GM18858 (cell line): Measurements from ENCODE around the gene KRTAP10-12.

Source experiments
- ATAC-seq: cut with Tn5 transposase; IDR thresholded peaks from one replicate; pipeline ENCODE4 v1.9.1; 2021; ENCODE audit not compliant: unreplicated experiment

Gene KRTAP10-12

DNA sequence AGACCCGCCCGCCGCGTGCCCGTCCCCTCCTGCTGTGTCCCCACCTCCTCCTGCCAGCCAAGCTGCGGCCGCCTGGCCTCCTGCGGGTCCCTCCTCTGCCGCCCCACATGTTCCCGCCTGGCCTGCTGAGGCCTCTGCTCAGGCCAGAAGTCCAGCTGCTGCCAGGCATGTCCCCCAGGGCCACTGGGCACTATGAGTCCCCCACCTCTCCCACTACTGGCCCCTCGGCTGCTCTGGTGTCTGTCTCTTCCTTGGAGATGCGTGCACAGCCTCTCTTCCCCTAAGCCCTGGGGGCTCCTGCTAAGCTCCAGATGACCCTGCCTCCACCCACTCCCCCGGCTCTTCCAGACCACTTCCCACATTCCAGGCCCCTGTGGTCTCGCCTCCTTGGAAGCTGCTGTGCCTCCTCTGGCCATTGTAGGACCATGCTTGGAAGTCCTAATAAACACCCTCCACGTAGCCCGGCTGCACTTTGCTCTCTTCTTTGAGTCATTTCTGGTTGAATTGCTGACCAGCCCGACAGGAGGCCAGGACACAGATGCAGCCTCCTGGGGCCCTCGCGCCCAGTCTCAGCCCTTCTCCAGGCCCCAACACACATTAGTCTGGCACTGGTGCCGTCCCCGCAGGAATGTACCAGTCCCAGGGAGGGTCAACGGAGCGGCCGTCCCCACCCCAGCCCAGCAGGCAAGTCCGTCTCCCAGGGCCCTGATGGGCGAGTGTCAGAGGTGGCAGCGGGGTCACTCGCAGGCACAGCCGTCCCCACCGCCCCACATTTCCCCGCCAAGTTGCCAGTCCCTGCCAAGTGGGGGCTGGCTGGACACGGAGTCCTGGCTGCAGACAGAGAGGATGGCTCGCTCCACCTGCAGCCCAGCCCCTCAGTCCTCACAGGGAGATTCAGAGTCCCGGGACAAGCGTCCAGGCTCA is 1.1 kb downstream of the KRTAP10-12 start:
- no peak for ATAC-seq

DNA sequence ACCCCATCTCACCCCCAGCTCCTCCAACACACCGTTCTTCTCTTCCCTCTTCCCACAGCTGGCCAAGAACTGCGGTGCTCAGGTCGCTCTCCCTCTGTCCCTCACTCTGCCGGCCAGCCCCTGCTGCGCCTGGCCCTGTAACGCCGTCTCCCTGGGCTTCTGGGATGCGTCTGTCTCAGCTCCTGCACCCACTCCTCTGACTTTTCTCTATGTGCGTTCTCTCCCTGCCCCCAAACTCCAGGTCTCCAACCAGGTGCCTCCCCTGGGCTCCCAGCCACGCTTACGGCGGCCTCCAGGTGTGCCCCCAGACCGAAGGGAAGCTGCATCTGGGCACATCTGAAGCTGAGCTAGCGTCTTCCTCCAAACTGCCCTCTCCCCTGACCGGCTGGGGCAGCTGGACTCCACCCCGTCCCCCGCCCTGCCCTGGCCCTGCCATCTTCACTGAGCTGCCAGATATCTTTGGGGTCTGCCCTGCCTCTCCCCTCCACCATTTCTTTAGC is 2.6 kb downstream of the KRTAP10-12 start:
- no peak for ATAC-seq

DNA sequence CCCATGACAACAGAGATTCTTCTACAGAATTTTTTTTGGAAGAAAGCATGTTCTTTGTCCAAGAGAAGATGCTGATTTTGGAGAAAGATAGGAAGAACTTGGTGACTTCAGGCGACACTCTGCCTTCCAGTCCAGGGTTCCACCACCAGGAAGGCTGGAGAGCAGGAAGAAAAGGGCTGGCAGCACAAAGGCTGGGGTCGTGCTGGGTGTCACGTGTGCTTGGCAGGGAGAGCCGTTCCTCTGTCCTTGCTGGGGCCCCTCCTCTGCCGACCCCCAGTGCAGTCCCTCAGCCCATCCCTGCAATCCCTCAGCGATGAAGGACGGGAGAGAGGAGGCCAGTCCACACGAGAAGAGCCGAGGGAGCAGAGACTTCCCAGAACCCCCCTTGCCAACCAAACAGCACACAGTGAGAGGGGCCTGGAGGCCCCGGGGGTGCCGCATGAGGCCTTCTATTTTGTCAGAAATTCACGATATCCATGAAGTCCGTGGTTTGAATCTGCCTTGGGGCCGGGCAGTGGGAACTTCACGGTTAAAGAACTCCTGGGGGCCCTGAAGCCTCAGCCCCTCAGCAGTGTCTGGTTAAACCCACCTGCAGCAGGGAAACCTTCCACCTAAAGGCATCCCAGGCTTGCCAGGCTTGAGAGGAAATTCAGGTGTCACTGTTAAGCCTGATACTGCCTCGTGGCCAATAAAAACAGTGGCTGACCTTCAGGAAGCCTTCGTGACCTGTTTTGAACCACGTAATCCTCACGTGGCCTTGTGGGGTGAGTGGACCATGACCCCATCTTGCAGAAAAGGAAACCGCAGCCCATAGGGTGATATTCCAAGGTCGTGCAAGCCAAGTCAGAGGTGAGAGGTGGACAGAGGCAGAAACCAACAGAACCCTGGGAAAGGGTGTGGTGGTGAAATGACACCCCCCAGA is 3.4 kb downstream of the KRTAP10-12 start:
- no peak for ATAC-seq

DNA sequence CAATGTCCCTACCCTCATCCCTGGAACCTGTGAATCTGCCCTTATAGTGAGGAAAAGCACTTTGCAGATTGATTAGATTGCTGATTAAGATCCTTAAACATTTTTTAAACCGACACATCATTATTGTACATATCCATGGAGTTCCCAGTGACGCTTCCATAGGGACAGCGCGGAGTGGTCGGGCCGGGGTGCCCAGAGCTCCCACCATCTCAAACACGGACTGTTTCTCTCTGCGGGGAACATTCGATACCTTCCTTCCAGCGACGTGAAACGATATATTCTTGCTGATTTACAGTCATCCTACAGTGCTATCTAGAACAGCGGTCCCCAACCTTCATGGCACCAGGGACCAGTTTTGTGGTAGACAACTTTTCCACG is 4.0 kb downstream of the KRTAP10-12 start:
- ATAC-seq, result no peak

DNA sequence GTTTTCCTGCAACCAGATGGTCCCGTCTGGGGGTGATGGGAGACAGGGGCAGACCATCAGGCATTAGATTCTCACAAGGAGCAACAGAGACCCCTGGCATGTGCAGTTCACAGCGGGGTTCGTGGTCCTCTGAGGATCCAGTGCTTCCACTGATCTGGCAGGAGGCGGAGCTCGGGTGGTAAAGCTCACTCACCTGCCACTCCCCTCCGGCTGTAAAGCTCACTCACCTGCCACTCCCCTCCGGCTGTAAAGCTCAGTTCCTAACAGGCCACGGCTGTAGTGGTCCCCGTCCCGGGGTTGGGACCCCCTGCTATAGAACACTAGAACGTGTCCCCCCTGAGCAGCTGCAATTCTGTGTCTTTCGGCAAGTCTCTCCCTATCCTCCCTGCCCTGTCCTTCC is 4.6 kb downstream of the KRTAP10-12 start:
- ATAC-seq, result no peak

DNA sequence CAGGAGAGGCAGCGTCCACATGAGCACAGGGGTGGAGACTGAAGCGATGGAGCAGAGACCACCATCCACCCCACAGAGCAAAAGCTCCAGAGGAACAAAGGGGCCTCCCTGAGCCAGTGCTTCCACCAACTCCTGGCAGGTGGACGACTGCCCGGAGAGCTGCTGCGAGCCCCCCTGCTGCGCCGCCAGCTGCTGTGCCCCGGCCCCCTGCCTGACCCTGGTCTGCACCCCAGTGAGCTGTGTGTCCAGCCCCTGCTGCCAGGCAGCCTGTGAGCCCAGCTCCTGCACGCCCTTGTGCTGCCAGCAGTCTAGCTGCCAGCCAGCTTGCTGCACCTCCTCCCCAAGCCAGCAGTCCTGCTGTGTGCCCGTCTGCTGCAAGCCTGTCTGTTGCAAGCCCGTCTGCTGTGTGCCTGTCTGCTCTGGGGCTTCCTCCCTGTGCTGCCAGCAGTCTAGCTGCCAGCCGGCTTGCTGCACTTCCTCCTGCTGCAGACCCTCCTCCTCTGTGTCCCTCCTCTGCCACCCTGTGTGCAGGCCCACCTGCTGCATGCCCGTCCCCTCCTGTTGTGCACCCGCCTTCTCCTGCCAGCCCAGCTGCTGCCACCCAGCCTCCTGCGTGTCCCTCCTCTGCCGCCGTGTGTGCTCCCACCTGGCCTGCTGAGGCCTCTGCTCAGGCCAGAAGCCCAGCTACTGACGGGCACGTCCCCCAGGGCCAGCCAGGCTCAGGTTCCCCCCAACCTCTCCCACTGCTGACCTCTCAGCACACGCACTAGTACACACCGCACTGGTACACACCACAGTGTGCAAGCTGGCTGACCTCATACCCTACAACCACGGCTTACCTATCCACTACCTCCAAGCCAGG is 5.4 kb downstream of the KRTAP10-12 start:
- no peak for ATAC-seq

DNA sequence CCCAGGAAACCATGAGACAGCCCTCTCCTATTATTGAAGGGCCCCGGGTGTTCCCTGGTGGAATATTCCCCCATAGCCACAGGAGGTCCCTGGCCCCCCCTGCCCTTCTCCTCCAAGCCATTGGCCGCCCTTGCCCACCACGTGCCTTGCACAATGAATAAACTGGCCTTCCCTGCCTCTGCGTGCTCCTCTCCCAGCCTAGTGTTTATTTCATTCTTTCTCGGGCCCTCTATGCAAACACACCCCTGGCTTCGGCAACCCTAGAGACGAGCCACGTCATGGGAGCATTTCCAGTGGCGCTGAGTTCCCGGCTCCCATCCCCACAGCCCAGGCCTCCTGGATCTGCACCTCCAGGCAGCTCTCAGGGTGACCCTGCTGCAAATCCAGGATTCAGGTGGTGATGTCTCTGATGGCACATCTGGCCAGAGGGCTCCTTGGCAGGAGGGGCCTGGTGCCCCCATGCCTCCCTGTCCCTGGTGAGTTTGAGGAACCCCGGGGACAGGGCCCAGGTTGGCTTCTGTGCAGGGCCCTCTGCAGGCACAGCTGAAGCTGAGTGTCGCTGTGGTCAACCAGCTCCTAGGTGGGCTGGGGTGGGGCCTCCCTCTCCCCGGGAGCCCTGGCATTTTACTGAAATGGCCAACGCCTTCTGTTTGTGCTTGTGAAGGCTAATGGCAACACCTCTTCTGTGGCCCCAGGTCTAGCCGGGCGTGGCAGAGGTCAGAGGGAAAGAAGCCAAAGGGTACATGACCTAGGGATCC is 6.2 kb downstream of the KRTAP10-12 start:
- ATAC-seq, result no peak

DNA sequence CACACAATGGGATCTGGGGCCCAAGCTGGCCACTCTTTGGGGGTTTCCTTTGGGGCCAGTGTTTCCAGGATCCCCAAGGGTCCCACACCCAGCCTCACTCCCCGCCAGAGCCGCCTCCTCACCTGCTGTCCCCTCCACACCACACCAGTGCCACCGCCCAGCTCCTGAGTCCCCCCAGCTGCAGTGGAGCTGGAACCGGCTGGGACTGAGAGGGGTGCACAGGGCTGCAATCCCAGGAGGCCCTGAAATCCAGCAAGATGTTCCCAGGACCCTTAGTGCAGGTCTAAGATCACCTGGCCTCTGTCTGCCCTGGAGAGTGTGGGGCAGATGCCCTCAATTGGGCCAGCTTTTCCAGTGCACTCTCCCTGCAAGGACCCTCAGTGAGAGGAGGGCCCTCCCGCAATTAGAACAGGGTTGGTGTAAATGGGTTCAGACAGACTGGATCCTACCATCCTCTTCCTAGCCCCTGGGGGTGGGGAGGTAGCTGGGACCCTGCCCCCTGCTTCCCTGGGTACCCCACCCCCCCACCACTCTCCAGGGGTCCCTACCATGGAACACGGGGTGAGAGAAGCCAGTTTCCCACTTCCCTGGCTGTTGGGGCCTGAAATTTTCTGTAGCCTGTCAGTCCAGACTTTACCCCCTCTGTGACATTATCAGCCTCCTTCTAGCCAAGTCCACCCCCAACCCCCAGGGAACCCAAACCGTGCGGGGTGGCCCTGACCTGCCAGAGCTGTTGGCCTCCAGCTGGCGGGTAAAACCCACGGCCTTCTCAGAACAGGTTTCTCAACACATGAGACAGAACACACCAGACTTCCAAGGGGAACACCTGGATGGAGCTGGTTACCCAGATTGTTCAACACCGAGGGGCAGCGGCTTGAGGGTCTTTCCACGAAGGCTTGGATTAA is 7.0 kb downstream of the KRTAP10-12 start:
- ATAC-seq, result no peak

DNA sequence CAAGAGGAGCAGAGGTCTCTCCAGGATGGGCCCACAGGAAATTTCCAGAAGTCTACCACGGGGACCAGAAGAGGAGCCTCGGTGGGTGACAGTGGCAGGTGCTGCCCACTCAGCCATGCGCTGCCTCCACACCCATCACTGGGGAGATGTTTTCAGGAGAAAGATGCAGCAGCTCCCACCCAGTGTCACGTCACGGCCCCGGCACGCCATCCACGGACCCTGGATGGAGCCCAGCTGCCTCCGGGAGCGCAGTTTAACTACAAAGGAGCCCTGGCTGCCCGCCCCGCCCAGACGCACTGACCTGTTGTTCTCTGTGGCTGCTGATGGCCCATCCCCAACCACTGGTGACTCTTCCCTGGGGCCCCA is 7.6 kb downstream of the KRTAP10-12 start:
- no peak for ATAC-seq

DNA sequence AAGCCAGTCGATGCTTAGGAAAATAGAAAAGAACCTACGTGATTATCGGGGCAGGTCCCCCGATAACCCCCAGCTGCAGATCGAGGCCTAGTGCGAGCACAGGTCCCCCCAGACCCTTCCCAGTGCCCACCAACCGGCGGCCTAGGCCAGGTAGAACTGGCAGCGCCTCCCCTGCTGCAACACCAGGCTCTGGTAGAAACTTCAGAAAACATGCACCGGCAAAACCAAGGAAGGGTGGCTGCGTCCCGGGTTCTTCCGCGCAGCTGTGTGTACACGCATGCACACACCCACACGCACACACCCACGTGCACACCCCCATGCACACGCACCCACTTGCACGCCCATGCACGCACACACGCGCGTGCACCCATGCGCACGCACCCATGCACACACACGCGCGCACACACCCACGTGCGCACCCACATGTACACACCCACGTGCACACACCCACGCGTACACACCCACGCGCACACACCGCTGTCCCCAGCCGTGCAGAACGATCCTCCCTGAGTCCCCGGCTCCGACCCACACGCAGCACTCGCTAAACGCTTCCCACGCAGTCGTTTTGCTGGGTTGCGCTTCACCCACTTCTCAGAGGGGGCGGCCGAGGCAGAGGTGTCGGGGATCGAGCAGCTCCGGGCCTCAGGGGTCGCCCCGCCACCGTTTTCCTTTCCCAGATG is 9.2 kb downstream of the KRTAP10-12 start:
- no peak for ATAC-seq

DNA sequence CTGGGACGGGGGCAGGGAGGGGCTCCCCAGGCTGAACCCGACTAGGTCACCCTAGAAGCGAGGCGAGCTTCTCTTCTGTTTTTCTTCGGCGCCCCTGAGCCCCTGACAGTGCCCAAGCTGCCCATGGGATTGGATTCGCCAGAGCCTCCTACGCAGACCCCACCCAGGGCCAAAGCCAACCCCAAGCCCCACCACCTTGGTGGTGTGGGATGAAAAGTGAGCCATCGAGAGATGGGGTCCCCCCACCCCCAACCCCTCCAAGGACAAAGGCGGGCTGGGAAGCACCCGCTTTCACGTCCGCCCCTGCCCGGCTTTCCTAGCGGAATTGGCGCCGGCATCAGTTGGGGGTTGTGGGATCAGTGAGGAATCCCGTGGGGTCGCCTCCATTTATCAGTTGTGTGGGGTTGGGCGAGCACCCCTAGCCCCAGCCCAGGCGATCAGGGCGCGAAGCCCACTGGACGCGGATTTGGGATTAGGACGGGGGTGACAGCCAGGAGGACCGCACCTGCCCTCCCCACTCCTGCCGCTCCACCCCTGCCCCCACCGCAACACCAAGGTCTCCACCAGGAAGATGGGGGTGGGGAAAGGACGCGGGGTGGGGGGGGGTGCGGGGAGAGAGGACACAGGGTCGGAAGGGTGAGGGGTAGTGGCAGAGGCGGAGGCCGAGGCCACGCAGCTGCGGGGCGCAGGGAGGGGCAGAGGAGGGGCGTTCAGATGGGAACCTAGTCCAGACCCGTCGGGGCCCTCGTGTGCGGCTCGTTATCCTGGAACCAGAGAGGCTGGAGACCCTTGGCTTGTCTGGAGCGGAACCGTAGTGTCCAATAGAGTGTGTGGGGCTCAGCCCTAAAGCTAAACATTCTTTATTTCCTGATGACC is 10.0 kb downstream of the KRTAP10-12 start:
- ATAC-seq, result no peak

DNA sequence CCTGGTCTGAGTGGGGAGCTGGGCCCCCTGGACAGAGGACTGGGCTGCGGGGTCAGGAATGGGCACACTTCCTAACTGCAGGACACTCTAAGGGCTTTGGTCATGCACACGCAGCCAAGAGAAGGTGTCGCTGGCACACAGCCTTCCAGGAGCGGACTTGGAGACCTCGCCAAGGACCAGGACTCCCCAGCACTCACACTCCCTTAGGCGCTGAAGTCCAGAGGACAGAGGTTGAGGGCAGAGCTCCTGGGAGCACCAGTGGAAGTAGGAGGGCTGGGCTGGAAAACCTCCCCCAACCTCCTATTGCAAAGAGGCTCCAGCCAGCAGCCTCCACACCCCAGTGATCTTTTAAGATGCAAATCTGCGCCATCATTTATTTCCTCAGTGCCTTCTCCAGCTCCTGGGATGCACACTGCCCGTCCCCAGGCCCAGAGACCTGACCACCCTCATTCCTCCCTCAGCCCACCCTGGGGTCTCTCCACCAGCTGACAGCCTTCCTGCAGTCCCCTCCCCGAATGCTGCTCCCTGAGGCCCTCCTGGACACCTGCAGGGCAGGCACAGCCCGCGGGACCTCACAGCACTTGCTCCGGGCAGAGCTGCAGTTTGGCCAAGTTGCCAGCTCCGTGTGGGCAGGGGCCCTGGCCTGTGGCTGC is 11.4 kb downstream of the KRTAP10-12 start:
- ATAC-seq, result no peak

DNA sequence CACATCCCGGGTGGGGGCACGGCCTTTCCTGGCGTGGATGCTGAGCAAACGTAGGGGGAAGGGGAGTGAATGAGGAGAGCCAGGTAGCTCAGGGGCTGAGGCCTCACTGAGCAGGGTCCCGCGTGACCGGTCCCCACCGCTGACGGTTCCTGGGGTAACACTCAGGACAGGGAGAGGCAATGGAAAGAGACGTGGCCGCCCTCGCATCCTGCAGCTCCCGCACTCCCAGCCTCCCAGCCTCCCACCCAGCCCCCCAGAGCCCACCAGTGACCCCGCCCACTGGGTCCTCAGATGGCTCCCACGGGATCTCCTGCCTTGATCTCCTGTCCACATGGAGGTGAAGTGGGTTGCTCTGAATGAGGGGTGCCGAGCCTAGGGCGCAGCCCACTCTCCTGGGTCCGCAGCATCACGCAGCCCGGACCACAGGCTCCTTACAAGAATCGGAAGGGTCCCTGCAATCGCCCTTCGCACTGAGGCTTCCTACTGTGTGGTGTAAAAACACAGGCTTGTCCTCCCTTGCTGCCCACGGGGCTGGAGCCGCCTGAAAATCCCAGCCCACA is 12.0 kb downstream of the KRTAP10-12 start:
- no peak for ATAC-seq

DNA sequence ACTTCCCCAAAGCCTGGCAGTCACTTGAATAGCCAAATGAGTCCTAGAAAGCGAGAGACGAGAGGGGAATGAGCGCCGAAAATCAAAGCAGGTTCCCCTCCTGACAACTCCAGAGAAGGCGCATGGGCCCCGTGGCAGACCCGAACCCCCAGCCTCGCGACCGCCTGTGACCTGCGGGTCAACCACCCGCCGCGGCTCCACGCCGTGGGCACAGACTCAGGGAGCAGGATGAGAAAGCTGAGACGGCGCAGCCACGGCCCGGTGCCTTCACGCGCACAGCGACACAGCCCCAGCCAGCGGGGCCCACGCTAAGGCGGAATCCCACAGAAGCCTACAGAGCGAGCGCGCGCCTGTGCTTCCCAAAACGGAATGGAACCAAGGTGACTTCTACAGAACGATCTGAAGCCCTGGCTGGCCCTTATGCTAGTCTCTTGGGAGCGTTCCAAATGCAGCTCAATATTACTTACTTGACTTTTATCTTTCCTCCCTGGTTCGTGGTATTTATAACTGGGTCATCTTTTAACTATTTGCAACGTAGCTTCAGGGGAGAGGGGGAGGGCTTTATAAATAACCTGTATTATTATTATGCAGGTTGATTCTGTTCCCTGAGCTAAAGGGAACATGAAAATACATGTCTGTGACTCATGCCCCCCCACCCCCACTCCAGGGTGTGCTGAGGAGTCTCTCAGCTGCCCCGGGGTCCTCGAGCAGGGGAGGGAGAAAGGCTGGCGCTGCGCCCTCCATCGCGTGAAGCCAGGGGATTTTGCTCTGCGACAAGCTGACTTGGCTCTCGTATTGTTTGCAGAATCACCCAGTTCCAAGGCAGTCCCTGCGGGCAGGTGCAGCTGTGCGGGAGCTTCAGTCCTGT is 12.7 kb downstream of the KRTAP10-12 start:
- no peak for ATAC-seq

DNA sequence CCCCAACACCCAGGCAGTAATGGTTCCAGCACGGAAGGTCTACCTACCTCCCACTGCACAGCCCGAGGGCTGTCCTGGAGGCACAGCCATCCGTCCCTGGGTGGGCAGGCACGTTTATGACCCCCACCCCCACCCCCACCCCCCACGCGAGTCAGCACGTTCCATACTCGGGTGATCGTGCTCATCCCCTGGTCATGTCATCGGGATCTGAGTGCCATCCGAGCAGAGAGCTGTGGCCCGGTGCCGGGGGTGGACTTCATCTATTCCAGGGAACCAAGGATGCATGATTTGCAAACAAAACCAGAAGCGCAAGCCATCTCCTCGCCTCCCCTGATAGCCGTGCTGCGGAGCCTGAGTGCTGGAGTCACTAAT is 13.3 kb downstream of the KRTAP10-12 start:
- no peak for ATAC-seq
